Lung microvascular endothelial cell (primary cell): Measurements from ENCODE around the gene DCP1B. TPM values are rescaled to one million over a fixed set of nuclear protein-coding genes. Genes with fewer than 3 reads are reported as not detected.

Source experiments
- DNase-seq, 2 donors: peaks; one replicate each; pipeline versions ENCODE4 v3.0.0 to v3.0.0-alpha.2; 2010; ENCODE audit warnings: low read depth in 2 of 2
- total RNA-seq: library from RNA; depleted of rRNA; stranded (reverse); fragments of >200 nt; gene quantifications from 2 replicates; pipeline ENCODE4 v1.2.1, GENCODE V29; 2014

Gene DCP1B
- total RNA-seq, 1 donor from 2014 or later, result 3.0 TPM

DNA sequence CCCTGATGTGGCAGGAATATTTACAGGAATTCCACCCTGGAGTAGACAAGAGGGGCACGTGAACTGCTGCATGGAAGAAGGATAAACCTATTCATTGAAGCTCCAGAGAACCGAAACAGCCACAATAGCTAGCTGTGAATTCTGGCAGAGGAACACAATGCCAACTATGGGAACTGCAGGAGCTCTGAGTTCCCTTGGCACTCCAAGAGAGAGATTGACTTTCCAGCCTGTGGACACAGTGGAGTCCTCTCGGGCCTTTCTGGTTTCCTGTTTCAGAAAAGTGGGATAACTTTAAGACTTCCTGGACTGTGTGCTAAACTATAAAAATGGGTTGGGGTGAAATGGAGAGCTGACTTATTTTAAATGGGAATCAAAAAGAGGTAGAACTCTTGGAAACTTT lies 97.7 kb downstream of the DCP1B start:
- no peak for DNase-seq

DNA sequence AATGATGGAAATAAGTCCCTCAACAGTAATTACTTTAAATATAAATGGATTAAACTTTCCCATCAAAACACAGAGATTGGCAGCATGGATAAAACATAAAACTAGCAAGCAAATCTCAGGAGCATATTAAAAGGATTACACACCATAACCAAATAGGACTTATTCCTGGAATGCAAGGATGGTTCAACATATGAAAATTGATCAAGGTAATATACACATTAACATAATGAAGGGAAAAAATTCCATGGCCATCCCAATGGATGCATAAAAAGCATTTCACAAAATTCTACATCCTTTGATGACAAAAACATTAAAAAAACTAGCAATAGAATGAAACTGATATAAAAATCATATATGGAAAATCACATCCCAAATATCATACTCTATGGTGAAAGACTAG lies 99.4 kb downstream of the DCP1B start:
- no peak for DNase-seq

DNA sequence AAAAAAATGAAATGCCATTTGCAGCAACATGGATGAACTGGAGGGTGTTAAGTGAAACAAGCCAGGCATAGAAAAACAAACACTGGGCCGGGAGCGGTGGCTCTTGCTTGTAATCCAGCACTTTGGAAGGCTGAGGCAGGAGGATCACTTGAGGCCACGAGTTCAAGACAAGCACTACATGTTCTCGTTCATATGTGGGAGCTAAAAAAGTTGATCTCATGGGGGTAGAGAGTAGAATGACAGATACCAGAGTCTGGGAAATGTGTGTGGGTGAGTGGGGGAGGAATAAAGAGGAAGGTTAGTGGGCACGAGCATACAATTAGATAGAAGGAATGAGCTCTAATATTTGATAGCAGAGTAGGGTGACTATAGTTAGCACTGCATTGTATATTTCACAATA lies 107.3 kb downstream of the DCP1B start:
- DNase-seq, result no peak

Other genes starting within 250 kb of the DCP1B start
- gene LRTM2, start 183.9 kb downstream of the DCP1B start, total RNA-seq, result not detected in 2 replicates
- gene CACNA2D4, start 85.8 kb downstream of the DCP1B start, total RNA-seq, result 0.22 TPM in 1 of 2 replicates, not detected in the other
- gene CACNA1C, start 48.5 kb upstream of the DCP1B start, total RNA-seq, result under 0.01 and 0.44 TPM in 2 replicates